Eye (tissue), 1 donor: Measurements from ENCODE around the gene UPK1B.
"Not testable (repeated sequence)": the region's sequence is repeated elsewhere in the genome, so short reads cannot be mapped to it uniquely, and the experiment has no call there.

Experiments
- DNase-seq: peaks from one replicate; pipeline ENCODE4 v3.0.0-alpha.2; 2015

Gene UPK1B

GRCh38 chr3:119173325-119173724 lies at the start of gene UPK1B:
UPK1B (plus strand) TSS chr3:119173598; CDS start chr3:119186742, 13,144 bp downstream.
- DNase-seq, result peak; percentile 5

- no peak for DNase-seq
Measured at GRCh38 chr3:119125342-119125741, 48.1 kb upstream of the UPK1B start.

GRCh38 chr3:119125742-119126504 lies 47.5 kb upstream of the UPK1B start:
- no peak for DNase-seq

GRCh38 chr3:119130291-119130690 lies 43.1 kb upstream of the UPK1B start:
- not testable (repeated sequence) for DNase-seq

- DNase-seq, result not testable (repeated sequence)
Measured at GRCh38 chr3:119132291-119132690, 41.1 kb upstream of the UPK1B start.

GRCh38 chr3:119139360-119139759 lies 34.0 kb upstream of the UPK1B start:
- DNase-seq, result not testable (repeated sequence)

- no peak for DNase-seq
Measured at GRCh38 chr3:119140466-119140865, 32.9 kb upstream of the UPK1B start.

GRCh38 chr3:119145128-119145499 lies 28.3 kb upstream of the UPK1B start:
- no peak for DNase-seq

- peak; percentile 52 for DNase-seq
Measured at GRCh38 chr3:119145500-119146167, 27.8 kb upstream of the UPK1B start, which contains the start of gene TEX55. TEX55 (plus strand) TSS chr3:119146165; CDS start chr3:119146190, 25 bp downstream.

GRCh38 chr3:119146578-119147375 lies 26.6 kb upstream of the UPK1B start:
- DNase-seq, result no peak

- DNase-seq, result no peak
Measured at GRCh38 chr3:119147494-119147893, 25.9 kb upstream of the UPK1B start.

- DNase-seq, result no peak
Measured at GRCh38 chr3:119148493-119149180, 24.8 kb upstream of the UPK1B start.

DNA sequence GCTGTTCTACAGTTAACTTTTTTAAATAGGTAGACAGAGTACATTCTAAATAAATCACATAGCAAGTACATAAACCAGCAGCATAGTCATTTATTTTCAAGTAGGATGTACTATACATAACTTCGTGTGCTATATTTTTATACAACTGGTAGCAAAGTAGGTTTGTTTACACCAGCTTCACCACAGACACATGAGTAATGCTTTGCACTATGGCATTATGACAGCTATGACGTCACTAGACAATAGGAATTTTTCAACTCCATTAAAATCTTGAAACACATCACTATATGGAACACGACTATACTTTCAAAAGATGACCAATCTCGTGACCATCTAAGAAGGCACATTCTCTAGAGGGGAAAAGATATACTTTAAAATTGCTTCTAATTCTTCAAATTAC lies 23.9 kb upstream of the UPK1B start:
- no peak for DNase-seq

GRCh38 chr3:119156868-119157267 lies 16.5 kb upstream of the UPK1B start:
- DNase-seq, result no peak

- no peak for DNase-seq
Measured at GRCh38 chr3:119157971-119158370, 15.4 kb upstream of the UPK1B start.

DNA sequence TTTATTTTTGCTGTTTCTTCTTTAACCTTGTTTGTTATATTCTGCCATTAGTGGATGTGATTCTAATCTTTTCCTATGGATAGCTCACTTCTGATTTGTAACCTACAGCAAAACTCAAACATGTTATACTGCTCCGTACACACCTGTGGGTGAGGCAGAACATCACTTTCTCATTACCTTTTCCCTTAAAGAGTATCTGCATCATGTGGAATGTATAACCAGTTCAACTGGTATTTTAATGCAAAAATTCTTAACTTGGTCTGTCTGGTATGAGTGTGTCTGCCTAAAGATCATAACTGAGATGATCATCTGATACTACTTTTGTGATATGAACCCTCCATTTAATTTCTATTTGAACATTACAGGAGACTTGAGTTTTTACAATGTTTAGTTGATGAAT lies 13.0 kb upstream of the UPK1B start:
- no peak for DNase-seq

DNA sequence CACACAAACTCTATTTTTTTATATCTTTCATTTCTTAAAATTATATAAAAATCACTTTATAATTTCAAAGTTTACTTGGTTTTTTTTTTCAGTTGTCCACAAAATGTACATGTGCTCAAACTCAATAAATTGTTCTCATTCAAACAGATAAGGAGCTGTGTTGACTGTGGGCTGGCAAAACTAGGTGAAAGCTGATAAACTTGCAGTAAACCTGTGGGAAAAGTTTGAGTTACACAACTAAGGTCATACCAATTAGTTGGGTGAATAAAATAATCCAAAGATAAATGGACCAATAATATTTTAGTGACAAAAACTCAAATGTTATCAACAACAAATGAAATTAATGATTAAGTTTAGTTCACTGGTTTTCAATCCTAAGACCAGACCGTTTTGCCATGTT lies 12.6 kb upstream of the UPK1B start:
- DNase-seq, result no peak

GRCh38 chr3:119161240-119161639 lies 12.2 kb upstream of the UPK1B start:
- no peak for DNase-seq

DNA sequence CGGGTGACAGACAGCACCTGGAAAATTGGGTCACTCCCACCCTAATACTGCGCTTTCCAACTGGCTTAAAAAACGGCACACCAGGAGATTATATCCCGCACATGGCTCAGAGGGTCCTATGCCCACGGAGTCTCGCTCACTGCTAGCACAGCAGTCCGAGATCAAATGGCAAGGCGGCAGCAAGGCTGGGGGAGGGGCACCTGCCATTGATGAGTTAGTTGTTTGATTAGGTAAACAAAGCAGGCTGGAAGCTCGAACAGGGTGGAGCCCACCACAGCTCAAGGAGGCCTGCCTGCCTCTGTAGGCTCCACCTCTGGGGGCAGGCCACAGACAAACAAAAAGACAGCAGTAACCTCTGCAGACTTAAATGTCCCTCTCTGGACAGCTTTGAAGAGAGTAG lies 8.7 kb upstream of the UPK1B start:
- DNase-seq, result not testable (repeated sequence)

DNA sequence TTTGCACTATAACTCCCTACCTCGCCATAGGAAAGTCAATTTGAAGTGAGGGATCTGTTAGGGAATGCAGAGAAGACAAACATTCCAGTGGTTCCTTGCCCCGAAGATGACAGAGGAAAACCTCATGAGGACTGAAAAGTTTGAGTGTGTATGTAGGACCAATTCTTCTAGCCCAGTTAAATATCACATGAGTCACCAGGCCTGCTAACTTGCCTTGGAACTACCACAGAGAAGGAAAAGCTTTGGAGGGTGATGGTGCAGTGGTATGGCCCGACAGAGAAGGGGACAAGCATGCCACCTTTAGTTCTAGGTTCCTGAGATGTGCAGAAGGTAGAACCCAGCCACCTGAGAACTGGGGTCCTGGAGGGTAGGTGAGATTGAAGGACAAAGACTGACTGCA lies 2.6 kb upstream of the UPK1B start:
- DNase-seq, result no peak

GRCh38 chr3:119175872-119176756 lies 2.7 kb downstream of the UPK1B start:
- no peak for DNase-seq

GRCh38 chr3:119176778-119177177 lies 3.4 kb downstream of the UPK1B start:
- no peak for DNase-seq
